Vagina (tissue), 2 donors: Measurements from ENCODE around the gene SNAP29. TPM values are rescaled to one million over a fixed set of nuclear protein-coding genes. Genes with fewer than 3 reads are reported as not detected.

Experiments used
- DNase-seq, 2 donors: peaks; one replicate each; pipeline ENCODE4 v3.0.0-alpha.2; 2017; ENCODE audit errors: extremely low spot score in 2 of 2
- H3K27ac ChIP-seq: fragments of 200-600 bp; sonication (generic); one replicate; pipeline ENCODE4 v1.5.1; 2019
- H3K27me3 ChIP-seq: fragments of 200-600 bp; sonication (generic); one replicate; pipeline ENCODE4 v1.5.1; 2019
- H3K36me3 ChIP-seq, 2 donors: fragments of 200-600 bp; sonication (generic); one replicate each; pipeline ENCODE4 v1.5.1; 2017 to 2019
- H3K4me1 ChIP-seq: fragments of 200-600 bp; sonication (generic); one replicate; pipeline ENCODE4 v1.5.1; 2019
- H3K4me3 ChIP-seq, 2 donors: fragments of 200-600 bp; sonication (generic); 1 replicate in 1 of 2; 2 replicates in 1 of 2; pipeline ENCODE4 v1.5.1; 2016 to 2019
- H3K9me3 ChIP-seq: fragments of 200-600 bp; sonication (generic); one replicate; pipeline ENCODE4 v1.5.1; 2019
- POLR2A ChIP-seq, 2 donors: fragments of 450-650 bp; IDR thresholded peaks; one replicate each; pipeline ENCODE4 v1.6.1; 2017; ENCODE audit warnings: antibody characterized with exemption in 2 of 2, mild to moderate bottlenecking in 2 of 2, moderate library complexity in 2 of 2
- POLR2AphosphoS5 ChIP-seq, 2 donors: sonication (generic); formaldehyde crosslinking; IDR thresholded peaks; one replicate each; pipeline ENCODE4 v1.9.0; 2017; ENCODE audit warnings: antibody characterized with exemption in 2 of 2, mild to moderate bottlenecking in 2 of 2, low read depth in 1 of 2; ENCODE audit not compliant: insufficient read depth in 1 of 2
- intact Hi-C: fragments of 100-400 bp; cut with DNase I; formaldehyde crosslinking; loops from one replicate; pipeline ENCODE4 v1.15.1; 2023
- total RNA-seq: library from RNA; depleted of rRNA; stranded (reverse); fragments of >200 nt; gene quantifications from one replicate; pipeline ENCODE4 v1.2.3, GENCODE V29; 2016
- TF ChIP-seq, protein P1 (sequence below), 3 experiments: fragments of 450-650 bp in 2 of 3; fragments of 200-600 bp in 1 of 3; sonication (generic) in 1 of 3; IDR thresholded peaks; one replicate each; pipeline ENCODE4 v1.5.1; 2017 to 2019; ENCODE audit warnings: antibody characterized with exemption in 3 of 3, mild to moderate bottlenecking in 2 of 3, moderate library complexity in 2 of 3

SNAP29 gene
- total RNA-seq, 1 donor from 2014 or later, result 18.9 TPM

GRCh38 chr22:20867179-20868024 is 8.6 kb downstream of the SNAP29 start:
- peak overlapping the region; percentile 81 for H3K27ac ChIP-seq
- H3K4me1 ChIP-seq, result peaks cover 60% of the 10 kb centered on the region
- TF ChIP-seq POLR2A (IDR thresholded peaks at IDR 0.05) (no peak), POLR2AphosphoS5 (IDR thresholded peaks at IDR 0.05; ENCODE audit: insufficient read depth in 1 of 2, low read depth in 1 of 2) (peak; percentile 20 to 89)
- TF ChIP-seq, protein P1, sequence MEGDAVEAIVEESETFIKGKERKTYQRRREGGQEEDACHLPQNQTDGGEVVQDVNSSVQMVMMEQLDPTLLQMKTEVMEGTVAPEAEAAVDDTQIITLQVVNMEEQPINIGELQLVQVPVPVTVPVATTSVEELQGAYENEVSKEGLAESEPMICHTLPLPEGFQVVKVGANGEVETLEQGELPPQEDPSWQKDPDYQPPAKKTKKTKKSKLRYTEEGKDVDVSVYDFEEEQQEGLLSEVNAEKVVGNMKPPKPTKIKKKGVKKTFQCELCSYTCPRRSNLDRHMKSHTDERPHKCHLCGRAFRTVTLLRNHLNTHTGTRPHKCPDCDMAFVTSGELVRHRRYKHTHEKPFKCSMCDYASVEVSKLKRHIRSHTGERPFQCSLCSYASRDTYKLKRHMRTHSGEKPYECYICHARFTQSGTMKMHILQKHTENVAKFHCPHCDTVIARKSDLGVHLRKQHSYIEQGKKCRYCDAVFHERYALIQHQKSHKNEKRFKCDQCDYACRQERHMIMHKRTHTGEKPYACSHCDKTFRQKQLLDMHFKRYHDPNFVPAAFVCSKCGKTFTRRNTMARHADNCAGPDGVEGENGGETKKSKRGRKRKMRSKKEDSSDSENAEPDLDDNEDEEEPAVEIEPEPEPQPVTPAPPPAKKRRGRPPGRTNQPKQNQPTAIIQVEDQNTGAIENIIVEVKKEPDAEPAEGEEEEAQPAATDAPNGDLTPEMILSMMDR (IDR thresholded peaks at IDR 0.05), result no peak
- H3K9me3 ChIP-seq, result no peaks in the 10 kb centered on the region
- H3K27me3 ChIP-seq, result no peaks in the 10 kb centered on the region
- DNase-seq, result no peak
- intact Hi-C loops, result no loop called here
- H3K4me3 ChIP-seq, result no peak overlapping the region
- H3K36me3 ChIP-seq, result peaks cover 0 to 16% of the 10 kb centered on the region in 2 donors

- peak overlapping the region; percentile 81 for H3K27ac ChIP-seq
- H3K4me3 ChIP-seq, result no peak overlapping the region
- intact Hi-C loops, result no loop called here
- no peaks in the 10 kb centered on the region for H3K9me3 ChIP-seq
- H3K27me3 ChIP-seq, result no peaks in the 10 kb centered on the region
- no peak for TF ChIP-seq POLR2A (IDR thresholded peaks at IDR 0.05)
- no peak for TF ChIP-seq POLR2AphosphoS5 (IDR thresholded peaks at IDR 0.05; ENCODE audit: insufficient read depth in 1 of 2, low read depth in 1 of 2)
- TF ChIP-seq, protein P1 (IDR thresholded peaks at IDR 0.05), result no peak
- peaks cover 51% of the 10 kb centered on the region for H3K4me1 ChIP-seq
- no peak for DNase-seq
- peaks cover 0 to 17% of the 10 kb centered on the region in 2 donors for H3K36me3 ChIP-seq
Measured at GRCh38 chr22:20868025-20868962, 9.5 kb downstream of the SNAP29 start.

- Histone ChIP-seq H3K4me3 (no peak overlapping the region), H3K36me3 (peaks cover 0 to 17% of the 10 kb centered on the region in 2 donors), H3K27me3 (no peaks in the 10 kb centered on the region), H3K9me3 (no peaks in the 10 kb centered on the region), H3K27ac (no peak overlapping the region), H3K4me1 (peaks cover 47% of the 10 kb centered on the region)
- no peak for DNase-seq
- intact Hi-C loops, result no loop called here
- TF ChIP-seq POLR2A (IDR thresholded peaks at IDR 0.05) (no peak), POLR2AphosphoS5 (IDR thresholded peaks at IDR 0.05; ENCODE audit: insufficient read depth in 1 of 2, low read depth in 1 of 2) (no peak)
- TF ChIP-seq, protein P1 (IDR thresholded peaks at IDR 0.05), result no peak
Measured at GRCh38 chr22:20869234-20869633, 10.4 kb downstream of the SNAP29 start.

GRCh38 chr22:20873214-20873613 is 14.4 kb downstream of the SNAP29 start:
- H3K9me3 ChIP-seq, result no peaks in the 10 kb centered on the region
- no peaks in the 10 kb centered on the region for H3K27me3 ChIP-seq
- intact Hi-C loops, result no loop called here
- no peak overlapping the region for H3K4me3 ChIP-seq
- TF ChIP-seq POLR2AphosphoS5 (IDR thresholded peaks at IDR 0.05; ENCODE audit: insufficient read depth in 1 of 2, low read depth in 1 of 2) (no peak), POLR2A (IDR thresholded peaks at IDR 0.05) (no peak)
- TF ChIP-seq, protein P1 (IDR thresholded peaks at IDR 0.05), result no peak
- H3K4me1 ChIP-seq, result peaks cover 11% of the 10 kb centered on the region
- no peak for DNase-seq
- no peak overlapping the region for H3K27ac ChIP-seq
- peaks cover 0 to 33% of the 10 kb centered on the region in 2 donors for H3K36me3 ChIP-seq
